ENCODE data around the gene FXYD4.

DNA sequence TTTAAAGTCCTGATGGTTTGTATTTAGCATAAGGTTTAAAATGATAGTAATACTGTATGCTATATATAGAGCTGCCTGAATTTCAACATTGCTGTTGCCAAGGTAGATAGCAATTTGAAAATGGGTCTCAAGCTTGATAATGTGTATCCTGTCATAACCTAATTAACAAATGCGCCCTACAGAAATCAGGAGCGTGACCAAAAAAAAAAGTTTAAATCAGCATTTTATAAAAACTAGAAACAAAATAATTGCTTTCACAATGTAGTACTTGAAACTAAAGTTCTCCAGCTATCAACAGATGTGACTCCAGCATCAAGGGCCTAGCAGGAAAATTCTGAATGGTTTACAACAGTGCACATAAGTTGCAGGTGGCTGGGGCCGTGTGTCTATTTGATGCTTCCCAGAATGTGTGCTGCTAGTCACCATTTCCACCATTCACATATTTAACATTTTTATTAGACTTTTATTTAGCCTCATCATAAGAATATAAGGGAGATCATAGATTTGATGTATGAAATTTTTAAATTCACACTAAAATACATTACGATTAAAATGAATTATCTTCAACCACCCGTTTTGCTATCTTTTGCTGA is 14.1 kb downstream of the FXYD4 start:
- TF ChIP-seq EZH2phosphoT487 (IDR thresholded peaks at IDR 0.05; ENCODE audit: unreplicated experiment) = no peak
- TF ChIP-seq, protein P1, sequence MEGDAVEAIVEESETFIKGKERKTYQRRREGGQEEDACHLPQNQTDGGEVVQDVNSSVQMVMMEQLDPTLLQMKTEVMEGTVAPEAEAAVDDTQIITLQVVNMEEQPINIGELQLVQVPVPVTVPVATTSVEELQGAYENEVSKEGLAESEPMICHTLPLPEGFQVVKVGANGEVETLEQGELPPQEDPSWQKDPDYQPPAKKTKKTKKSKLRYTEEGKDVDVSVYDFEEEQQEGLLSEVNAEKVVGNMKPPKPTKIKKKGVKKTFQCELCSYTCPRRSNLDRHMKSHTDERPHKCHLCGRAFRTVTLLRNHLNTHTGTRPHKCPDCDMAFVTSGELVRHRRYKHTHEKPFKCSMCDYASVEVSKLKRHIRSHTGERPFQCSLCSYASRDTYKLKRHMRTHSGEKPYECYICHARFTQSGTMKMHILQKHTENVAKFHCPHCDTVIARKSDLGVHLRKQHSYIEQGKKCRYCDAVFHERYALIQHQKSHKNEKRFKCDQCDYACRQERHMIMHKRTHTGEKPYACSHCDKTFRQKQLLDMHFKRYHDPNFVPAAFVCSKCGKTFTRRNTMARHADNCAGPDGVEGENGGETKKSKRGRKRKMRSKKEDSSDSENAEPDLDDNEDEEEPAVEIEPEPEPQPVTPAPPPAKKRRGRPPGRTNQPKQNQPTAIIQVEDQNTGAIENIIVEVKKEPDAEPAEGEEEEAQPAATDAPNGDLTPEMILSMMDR (conservative IDR thresholded peaks at IDR 0.05; ENCODE audit: low read depth in 2 of 2) = no peak
- TF ChIP-seq, protein P2, sequence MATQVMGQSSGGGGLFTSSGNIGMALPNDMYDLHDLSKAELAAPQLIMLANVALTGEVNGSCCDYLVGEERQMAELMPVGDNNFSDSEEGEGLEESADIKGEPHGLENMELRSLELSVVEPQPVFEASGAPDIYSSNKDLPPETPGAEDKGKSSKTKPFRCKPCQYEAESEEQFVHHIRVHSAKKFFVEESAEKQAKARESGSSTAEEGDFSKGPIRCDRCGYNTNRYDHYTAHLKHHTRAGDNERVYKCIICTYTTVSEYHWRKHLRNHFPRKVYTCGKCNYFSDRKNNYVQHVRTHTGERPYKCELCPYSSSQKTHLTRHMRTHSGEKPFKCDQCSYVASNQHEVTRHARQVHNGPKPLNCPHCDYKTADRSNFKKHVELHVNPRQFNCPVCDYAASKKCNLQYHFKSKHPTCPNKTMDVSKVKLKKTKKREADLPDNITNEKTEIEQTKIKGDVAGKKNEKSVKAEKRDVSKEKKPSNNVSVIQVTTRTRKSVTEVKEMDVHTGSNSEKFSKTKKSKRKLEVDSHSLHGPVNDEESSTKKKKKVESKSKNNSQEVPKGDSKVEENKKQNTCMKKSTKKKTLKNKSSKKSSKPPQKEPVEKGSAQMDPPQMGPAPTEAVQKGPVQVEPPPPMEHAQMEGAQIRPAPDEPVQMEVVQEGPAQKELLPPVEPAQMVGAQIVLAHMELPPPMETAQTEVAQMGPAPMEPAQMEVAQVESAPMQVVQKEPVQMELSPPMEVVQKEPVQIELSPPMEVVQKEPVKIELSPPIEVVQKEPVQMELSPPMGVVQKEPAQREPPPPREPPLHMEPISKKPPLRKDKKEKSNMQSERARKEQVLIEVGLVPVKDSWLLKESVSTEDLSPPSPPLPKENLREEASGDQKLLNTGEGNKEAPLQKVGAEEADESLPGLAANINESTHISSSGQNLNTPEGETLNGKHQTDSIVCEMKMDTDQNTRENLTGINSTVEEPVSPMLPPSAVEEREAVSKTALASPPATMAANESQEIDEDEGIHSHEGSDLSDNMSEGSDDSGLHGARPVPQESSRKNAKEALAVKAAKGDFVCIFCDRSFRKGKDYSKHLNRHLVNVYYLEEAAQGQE (IDR thresholded peaks at IDR 0.05; ENCODE audit: unreplicated experiment) = no peak
- no peak for TF ChIP-seq JUNB (IDR thresholded peaks at IDR 0.05; ENCODE audit: unreplicated experiment)
- no peak for TF ChIP-seq EZH2 (IDR thresholded peaks at IDR 0.05; ENCODE audit: low read depth, unreplicated experiment)
- TF ChIP-seq POLR2AphosphoS5 (IDR thresholded peaks at IDR 0.05; ENCODE audit: low read depth) = no peak
- TF ChIP-seq CREB1 (CRISPR knock-in tag; IDR thresholded peaks at IDR 0.05; ENCODE audit: low read depth) = no peak
- TF ChIP-seq, protein P3, sequence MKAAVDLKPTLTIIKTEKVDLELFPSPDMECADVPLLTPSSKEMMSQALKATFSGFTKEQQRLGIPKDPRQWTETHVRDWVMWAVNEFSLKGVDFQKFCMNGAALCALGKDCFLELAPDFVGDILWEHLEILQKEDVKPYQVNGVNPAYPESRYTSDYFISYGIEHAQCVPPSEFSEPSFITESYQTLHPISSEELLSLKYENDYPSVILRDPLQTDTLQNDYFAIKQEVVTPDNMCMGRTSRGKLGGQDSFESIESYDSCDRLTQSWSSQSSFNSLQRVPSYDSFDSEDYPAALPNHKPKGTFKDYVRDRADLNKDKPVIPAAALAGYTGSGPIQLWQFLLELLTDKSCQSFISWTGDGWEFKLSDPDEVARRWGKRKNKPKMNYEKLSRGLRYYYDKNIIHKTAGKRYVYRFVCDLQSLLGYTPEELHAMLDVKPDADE (IDR thresholded peaks at IDR 0.05) = no peak
- TF ChIP-seq NANOG (IDR thresholded peaks at IDR 0.05; ENCODE audit: borderline replicate concordance) = no peak
- no peak for TF ChIP-seq STAT1 (IDR thresholded peaks at IDR 0.05; ENCODE audit: unreplicated experiment)
